Renal cortical epithelial cell (primary cell): ENCODE data around the gene RNASEH2A. TPM values are rescaled to one million over a fixed set of nuclear protein-coding genes. Genes with fewer than 3 reads are reported as not detected.

Experiments used
- DNase-seq: peaks from one replicate; pipeline ENCODE4 v3.0.0-alpha.2; 2011; ENCODE audit warnings: low read depth
- total RNA-seq: library from RNA; depleted of rRNA; stranded (reverse); fragments of >200 nt; gene quantifications from 2 replicates; pipeline ENCODE4 v1.2.3, GENCODE V29; 2014

RNASEH2A gene
- total RNA-seq, 1 donor from 2014 or later = 7.7 TPM

- DNase-seq = peak; percentile 56
Measured at GRCh38 chr19:12782424-12783290, 23.7 kb upstream of the RNASEH2A start.

GRCh38 chr19:12783291-12783848, 23.0 kb upstream of the RNASEH2A start:
- DNase-seq = no peak

- no peak for DNase-seq
Measured at GRCh38 chr19:12783849-12784393, 22.5 kb upstream of the RNASEH2A start.

GRCh38 chr19:12784394-12784870, 22.0 kb upstream of the RNASEH2A start:
- no peak for DNase-seq

GRCh38 chr19:12784871-12785430, 21.4 kb upstream of the RNASEH2A start:
- DNase-seq = no peak

GRCh38 chr19:12785431-12786031, 20.9 kb upstream of the RNASEH2A start:
- no peak for DNase-seq

- no peak for DNase-seq
Measured at GRCh38 chr19:12786141-12786870, 20.1 kb upstream of the RNASEH2A start.

GRCh38 chr19:12786952-12787351, 19.4 kb upstream of the RNASEH2A start:
- no peak for DNase-seq

GRCh38 chr19:12787458-12787857, 18.9 kb upstream of the RNASEH2A start:
- no peak for DNase-seq

GRCh38 chr19:12788042-12788681, 18.2 kb upstream of the RNASEH2A start:
- DNase-seq = no peak

GRCh38 chr19:12788682-12789097, 17.7 kb upstream of the RNASEH2A start:
- DNase-seq = peak; percentile 66

GRCh38 chr19:12789098-12789903, 17.1 kb upstream of the RNASEH2A start:
- DNase-seq = no peak

GRCh38 chr19:12789904-12790619, 16.3 kb upstream of the RNASEH2A start:
- peak; percentile 81 for DNase-seq

GRCh38 chr19:12790628-12791344, 15.6 kb upstream of the RNASEH2A start:
- no peak for DNase-seq

- DNase-seq = peak; percentile 88
Measured at GRCh38 chr19:12791345-12792050, 14.9 kb upstream of the RNASEH2A start, which contains the start of gene JUNB. Gene JUNB (plus strand): TSS chr19:12791486. CDS start chr19:12791772, 286 bp downstream.

GRCh38 chr19:12792051-12792852, 14.1 kb upstream of the RNASEH2A start:
- no peak for DNase-seq

- DNase-seq = no peak
Measured at GRCh38 chr19:12792853-12793289, 13.5 kb upstream of the RNASEH2A start.
